ENCODE results near the gene CROCC2. TPM values are rescaled to one million over a fixed set of nuclear protein-coding genes. Genes with fewer than 3 reads are reported as not detected.

CROCC2 gene
- total RNA-seq, 4 donors from 2014 or later = not detected

DNA sequence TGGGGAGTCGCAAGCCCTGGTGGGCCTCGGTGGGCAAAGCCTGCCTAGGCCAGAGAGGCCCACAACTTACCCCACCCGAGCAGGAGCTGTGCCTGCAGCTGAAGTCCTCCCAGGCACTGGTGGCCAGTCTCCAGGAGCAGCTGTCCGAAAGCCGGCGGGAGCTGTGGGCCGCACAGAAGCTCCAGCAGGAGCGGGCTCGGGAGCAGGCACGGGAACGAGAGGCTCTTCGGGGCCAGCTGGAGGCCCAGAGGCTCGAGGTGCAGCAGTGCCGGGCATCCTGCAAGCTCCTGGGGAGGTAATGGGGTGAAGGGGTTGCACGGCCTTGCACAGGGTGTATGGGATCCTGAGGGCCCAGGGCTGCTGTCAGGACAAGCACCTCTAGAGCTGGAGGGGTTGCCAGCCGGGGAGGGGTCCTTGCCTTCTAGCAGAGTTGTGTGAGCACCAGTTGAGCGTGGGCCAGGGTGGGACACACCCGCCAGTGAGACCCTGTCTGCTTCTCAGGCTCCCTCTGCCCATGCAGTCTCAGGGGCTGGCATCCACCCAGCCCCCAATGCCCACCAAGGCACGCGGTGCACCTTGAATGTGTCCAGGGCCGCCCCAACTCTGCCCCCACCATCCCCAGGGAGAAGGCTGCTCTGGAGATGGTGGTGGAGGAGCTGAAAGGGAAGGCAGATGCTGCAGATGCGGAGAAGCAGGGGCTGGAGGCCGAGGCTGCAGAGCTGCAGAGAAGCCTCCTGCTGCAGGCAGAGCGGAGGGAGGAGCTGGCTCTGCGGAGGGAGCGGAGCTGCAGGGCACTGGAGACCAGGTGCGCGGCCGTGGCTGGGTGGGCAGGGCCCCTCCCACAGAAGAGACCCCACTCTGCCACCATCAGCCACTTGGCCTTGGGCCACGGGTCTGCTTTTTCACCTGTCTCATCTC is 27.2 kb downstream of the CROCC2 start:
- DNase-seq = peak; percentile 7
- intact Hi-C loops (cut with DNase I; ENCODE audit: low total_unique reads) (no loop called here), in situ Hi-C loops (cut with MboI; ENCODE audit: low pct_ligation_motif_present in 1 of 4, low pct_unique_long_range_greater_than_20kb in 1 of 4, low sequenced_read_pairs in 3 of 4) (no loop called here)
- Histone ChIP-seq H3K27me3 (no peaks in the 10 kb centered on the region), H3K9me3 (no peaks in the 10 kb centered on the region), H3K27ac (no peak overlapping the region), H3K36me3 (no peaks in the 10 kb centered on the region), H3K4me3 (no peak overlapping the region), H3K4me1 (no peaks in the 10 kb centered on the region)
- TF ChIP-seq, protein P1, sequence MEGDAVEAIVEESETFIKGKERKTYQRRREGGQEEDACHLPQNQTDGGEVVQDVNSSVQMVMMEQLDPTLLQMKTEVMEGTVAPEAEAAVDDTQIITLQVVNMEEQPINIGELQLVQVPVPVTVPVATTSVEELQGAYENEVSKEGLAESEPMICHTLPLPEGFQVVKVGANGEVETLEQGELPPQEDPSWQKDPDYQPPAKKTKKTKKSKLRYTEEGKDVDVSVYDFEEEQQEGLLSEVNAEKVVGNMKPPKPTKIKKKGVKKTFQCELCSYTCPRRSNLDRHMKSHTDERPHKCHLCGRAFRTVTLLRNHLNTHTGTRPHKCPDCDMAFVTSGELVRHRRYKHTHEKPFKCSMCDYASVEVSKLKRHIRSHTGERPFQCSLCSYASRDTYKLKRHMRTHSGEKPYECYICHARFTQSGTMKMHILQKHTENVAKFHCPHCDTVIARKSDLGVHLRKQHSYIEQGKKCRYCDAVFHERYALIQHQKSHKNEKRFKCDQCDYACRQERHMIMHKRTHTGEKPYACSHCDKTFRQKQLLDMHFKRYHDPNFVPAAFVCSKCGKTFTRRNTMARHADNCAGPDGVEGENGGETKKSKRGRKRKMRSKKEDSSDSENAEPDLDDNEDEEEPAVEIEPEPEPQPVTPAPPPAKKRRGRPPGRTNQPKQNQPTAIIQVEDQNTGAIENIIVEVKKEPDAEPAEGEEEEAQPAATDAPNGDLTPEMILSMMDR (IDR thresholded peaks at IDR 0.05) = no peak
- TF ChIP-seq EP300 (IDR thresholded peaks at IDR 0.05; ENCODE audit: low read depth) (no peak), POLR2AphosphoS5 (IDR thresholded peaks at IDR 0.05) (no peak)
- WGBS, 2 donors (ENCODE audit: low coverage in 1 of 2) = 74% methylated on average over 19 of the region's 30 CpGs; no CpG with 5 or more reads in 1 of the 2 donors

DNA sequence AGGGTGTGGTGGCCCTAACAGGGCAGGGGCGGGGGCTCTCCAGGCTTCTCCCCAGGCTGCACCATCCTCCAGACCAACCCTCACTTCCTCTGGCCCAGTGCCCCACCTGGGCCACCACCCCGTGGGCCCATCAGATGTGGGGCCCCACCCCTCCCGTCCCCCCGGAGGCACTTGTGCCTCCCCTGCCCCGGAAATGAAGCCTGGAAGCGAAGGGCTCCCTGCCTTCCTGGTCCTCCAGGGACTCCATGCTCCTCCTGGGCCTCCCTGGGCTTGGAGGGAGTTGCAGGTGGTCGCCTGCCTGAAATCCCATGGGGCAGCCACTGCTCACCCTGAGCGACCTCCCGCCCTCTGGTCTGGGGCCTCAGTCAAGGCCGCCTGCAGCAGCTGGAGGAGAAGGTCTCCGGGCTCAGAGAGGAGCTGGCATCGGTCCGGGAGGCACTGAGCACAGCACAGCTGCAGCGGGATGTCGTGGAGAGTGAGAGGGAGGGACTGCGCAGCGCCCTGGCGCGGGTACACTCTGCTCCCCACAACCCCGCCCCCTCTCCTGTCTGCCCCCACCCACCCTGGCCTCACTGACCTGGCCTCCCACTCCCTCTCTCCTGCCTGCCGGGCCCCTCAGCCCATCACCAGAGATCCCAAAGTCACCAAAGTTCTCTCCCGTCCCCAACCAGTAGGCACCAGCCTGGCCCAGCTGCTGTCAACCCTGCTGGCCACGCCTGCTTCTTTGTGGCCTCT is 28.0 kb downstream of the CROCC2 start:
- no peak overlapping the region for H3K4me3 ChIP-seq
- no peaks in the 10 kb centered on the region for H3K27me3 ChIP-seq
- 60% methylated on average over 15 of the region's 23 CpGs; no CpG with 5 or more reads in 1 of the 2 donors for WGBS, 2 donors (ENCODE audit: low coverage in 1 of 2)
- no peaks in the 10 kb centered on the region for H3K9me3 ChIP-seq
- no peak overlapping the region for H3K27ac ChIP-seq
- in situ Hi-C loops (cut with MboI; ENCODE audit: low pct_ligation_motif_present in 1 of 4, low pct_unique_long_range_greater_than_20kb in 1 of 4, low sequenced_read_pairs in 3 of 4) = no loop called here
- H3K36me3 ChIP-seq = no peaks in the 10 kb centered on the region
- TF ChIP-seq, protein P1 (IDR thresholded peaks at IDR 0.05) = no peak
- intact Hi-C loops (cut with DNase I; ENCODE audit: low total_unique reads) = no loop called here
- no peaks in the 10 kb centered on the region for H3K4me1 ChIP-seq
- peak; percentile 8 for DNase-seq

DNA sequence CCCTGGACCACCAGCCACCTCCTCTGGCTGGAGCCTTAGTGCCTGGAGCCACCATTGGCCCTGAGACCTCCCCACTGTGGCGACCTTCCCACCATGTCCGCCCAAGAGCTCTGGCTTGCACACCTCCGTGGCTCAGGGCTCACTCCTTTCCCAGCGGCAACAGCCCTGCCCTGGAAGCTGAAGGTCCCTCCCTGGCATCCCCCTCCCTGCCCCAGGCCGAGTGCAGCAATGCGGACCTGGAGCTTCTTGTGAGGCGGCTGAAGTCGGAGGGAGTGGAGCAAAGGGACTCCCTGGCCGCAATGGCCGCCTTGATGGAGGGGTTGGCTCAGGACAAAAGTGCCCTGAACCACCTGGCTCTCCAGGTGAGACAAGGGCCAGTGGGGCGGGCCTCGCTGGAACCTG is 28.6 kb downstream of the CROCC2 start:
- H3K27me3 ChIP-seq = no peaks in the 10 kb centered on the region
- intact Hi-C loops (cut with DNase I; ENCODE audit: low total_unique reads) = no loop called here

More for the DNA sequence above, 28.6 kb downstream of the CROCC2 start:
- Histone ChIP-seq H3K27ac (no peak overlapping the region), H3K4me3 (no peak overlapping the region), H3K4me1 (no peaks in the 10 kb centered on the region), H3K9me3 (no peaks in the 10 kb centered on the region), H3K36me3 (no peaks in the 10 kb centered on the region)
- peak; percentile 5 for DNase-seq
- in situ Hi-C loops (cut with MboI; ENCODE audit: low pct_ligation_motif_present in 1 of 4, low pct_unique_long_range_greater_than_20kb in 1 of 4, low sequenced_read_pairs in 3 of 4) = no loop called here
- TF ChIP-seq EP300 (IDR thresholded peaks at IDR 0.05; ENCODE audit: low read depth) (no peak), POLR2A (IDR thresholded peaks at IDR 0.05) (no peak), POLR2AphosphoS5 (IDR thresholded peaks at IDR 0.05) (no peak)
- TF ChIP-seq, protein P1 (IDR thresholded peaks at IDR 0.05) = no peak
- WGBS, 2 donors (ENCODE audit: low coverage in 1 of 2) = 86% methylated on average over 9 of the region's 12 CpGs; no CpG with 5 or more reads in 1 of the 2 donors
